C4-2B (cell line): ENCODE data around the gene KDSR.

Experiments used
- ZFX ChIP-seq: fragments of 450-650 bp; IDR thresholded peaks from 2 replicates; pipeline ENCODE4 v1.6.1; 2017
- TF ChIP-seq, protein P1 (sequence below): fragments of 450-650 bp; conservative IDR thresholded peaks from 2 replicates; pipeline ENCODE4 v1.5.1; 2017; ENCODE audit warnings: mild to moderate bottlenecking

DNA sequence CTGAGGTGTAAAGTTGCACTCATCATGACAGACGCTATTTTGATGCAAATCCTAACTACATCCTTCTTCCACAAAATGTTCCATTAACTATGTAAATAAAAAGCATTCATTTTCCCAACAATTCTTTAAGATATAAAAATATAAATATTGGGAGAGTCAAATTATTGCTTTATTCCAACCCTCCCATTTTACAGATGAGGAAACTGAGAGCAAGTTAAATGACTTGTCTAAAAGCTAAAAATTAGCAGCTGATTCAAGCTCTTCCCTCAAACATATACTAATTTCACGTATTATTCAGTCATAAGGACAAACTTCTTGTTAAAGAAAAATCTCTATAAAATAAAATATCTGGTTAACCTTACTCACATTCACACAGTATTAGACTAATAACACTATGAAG, 16.8 kb downstream of the KDSR start:
- TF ChIP-seq, protein P1, sequence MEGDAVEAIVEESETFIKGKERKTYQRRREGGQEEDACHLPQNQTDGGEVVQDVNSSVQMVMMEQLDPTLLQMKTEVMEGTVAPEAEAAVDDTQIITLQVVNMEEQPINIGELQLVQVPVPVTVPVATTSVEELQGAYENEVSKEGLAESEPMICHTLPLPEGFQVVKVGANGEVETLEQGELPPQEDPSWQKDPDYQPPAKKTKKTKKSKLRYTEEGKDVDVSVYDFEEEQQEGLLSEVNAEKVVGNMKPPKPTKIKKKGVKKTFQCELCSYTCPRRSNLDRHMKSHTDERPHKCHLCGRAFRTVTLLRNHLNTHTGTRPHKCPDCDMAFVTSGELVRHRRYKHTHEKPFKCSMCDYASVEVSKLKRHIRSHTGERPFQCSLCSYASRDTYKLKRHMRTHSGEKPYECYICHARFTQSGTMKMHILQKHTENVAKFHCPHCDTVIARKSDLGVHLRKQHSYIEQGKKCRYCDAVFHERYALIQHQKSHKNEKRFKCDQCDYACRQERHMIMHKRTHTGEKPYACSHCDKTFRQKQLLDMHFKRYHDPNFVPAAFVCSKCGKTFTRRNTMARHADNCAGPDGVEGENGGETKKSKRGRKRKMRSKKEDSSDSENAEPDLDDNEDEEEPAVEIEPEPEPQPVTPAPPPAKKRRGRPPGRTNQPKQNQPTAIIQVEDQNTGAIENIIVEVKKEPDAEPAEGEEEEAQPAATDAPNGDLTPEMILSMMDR = no peak
- no peak for TF ChIP-seq ZFX
